K562 (cell line): Measurements from ENCODE around the gene SCRN2. TPM values are rescaled to one million over a fixed set of nuclear protein-coding genes. Genes with fewer than 3 reads are reported as not detected.

ENCODE experiments used
- ATAC-seq: fragments of 200-7000 bp; cut with Tn5 transposase; 3 replicates; pipeline ENCODE4 v1.9.1; 2020; ENCODE audit warnings: moderate library complexity
- BruUV-seq: library from RNA; stranded (reverse); fragments of 400-500 nt; replicated peaks from 2 replicates; lab custom pipeline; 2021; lab: Mats Ljungman, UMichigan
- CTCF ChIA-PET: fragments of 300-600 bp; formaldehyde crosslinking; extraction: SDS; loops from one replicate; lab custom pipeline; 2021; ENCODE audit warnings: low intra/inter-chr PET ratio; lab: Yijun Ruan, JAX
- POLR2A ChIA-PET: fragments of 300-600, 350-650 bp; sonication (Branson Sonifier 250); formaldehyde crosslinking; extraction: SDS; loops from one replicate; lab custom pipeline; 2021; ENCODE audit warnings: antibody characterized with exemption, inconsistent platforms; lab: Yijun Ruan, JAX
- DNase-seq, 4 experiments: peaks; one replicate each; pipeline versions ENCODE4 v3.0.0 to v3.0.0-alpha.2; 2011 to 2018; ENCODE audit warnings: low spot score in 3 of 4, mixed read lengths in 3 of 4; ENCODE audit errors: extremely low read depth in 1 of 4
- FAIRE-seq: peaks from 2 replicates; lab custom pipeline; 2011; peaks lifted over from hg19 to GRCh38; lab: Jason Lieb, UNC
- H2AFZ ChIP-seq: 2 replicates; pipeline ENCODE4 v1.6.0; 2011; ENCODE audit warnings: low read depth, low read length, control low read depth, inconsistent platforms
- H3K27ac ChIP-seq: fragments of 200-600 bp; 3 replicates; pipeline ENCODE4 v1.8.0; 2011; ENCODE audit warnings: low read depth, mild to moderate bottlenecking, control low read depth, inconsistent platforms, low read length, moderate library complexity, mixed read lengths; ENCODE audit errors: extremely low read depth
- H3K27me3 ChIP-seq, 2 experiments: fragments of 300-600 bp in 1 of 2; 2 replicates in 1 of 2; 3 replicates in 1 of 2; pipeline versions ENCODE4 v1.6.0 to v1.8.0; 2011; ENCODE audit warnings: inconsistent platforms in 2 of 2, low read length in 2 of 2, mild to moderate bottlenecking in 1 of 2, mixed read lengths in 1 of 2, moderate library complexity in 1 of 2; ENCODE audit not compliant: control insufficient read depth in 2 of 2, insufficient read depth in 2 of 2
- H3K36me3 ChIP-seq: fragments of 300-600 bp; 3 replicates; pipeline ENCODE4 v1.8.0; 2011; ENCODE audit warnings: mild to moderate bottlenecking, low read length, inconsistent platforms; ENCODE audit not compliant: control insufficient read depth, insufficient read depth
- H3K4me1 ChIP-seq, 2 experiments: fragments of 200-600 bp in 1 of 2; replicated peaks in 1 of 2; 2 replicates in 1 of 2; 3 replicates in 1 of 2; pipeline versions ENCODE4 v1.5.1 to v1.8.0; 2011; ENCODE audit warnings: inconsistent platforms in 2 of 2, low read length in 2 of 2, mild to moderate bottlenecking in 1 of 2, mixed read lengths in 1 of 2, moderate library complexity in 1 of 2; ENCODE audit not compliant: control insufficient read depth in 2 of 2, insufficient read depth in 2 of 2
- H3K4me2 ChIP-seq: 2 replicates; pipeline ENCODE4 v1.6.1; 2011; ENCODE audit warnings: low read length, control low read depth, inconsistent platforms, mixed read lengths; ENCODE audit not compliant: insufficient read depth
- H3K4me3 ChIP-seq: fragments of 200-600 bp; sonication (generic), shearing (Covaris generic); 2 replicates; pipeline ENCODE4 v1.5.1; 2016; ENCODE audit warnings: control low read depth, inconsistent platforms
- H3K79me2 ChIP-seq: fragments of 200-600 bp; 3 replicates; pipeline ENCODE4 v1.8.0; 2011; ENCODE audit warnings: low read length, inconsistent platforms; ENCODE audit not compliant: control insufficient read depth, insufficient read depth
- H3K9ac ChIP-seq, 2 experiments: 2 replicates each; pipeline versions ENCODE4 v1.6.0 to v1.6.1; 2011; ENCODE audit warnings: low read depth in 2 of 2, low read length in 2 of 2, control low read depth in 1 of 2, inconsistent platforms in 1 of 2, mild to moderate bottlenecking in 1 of 2, mixed read lengths in 1 of 2; ENCODE audit not compliant: insufficient read depth in 1 of 2
- H3K9me1 ChIP-seq: one replicate; pipeline ENCODE4 v1.6.0; 2011; ENCODE audit warnings: inconsistent platforms, mild to moderate bottlenecking, low read length, moderate library complexity; ENCODE audit not compliant: control insufficient read depth, insufficient read depth
- H3K9me3 ChIP-seq: replicated peaks from 2 replicates; pipeline ENCODE4 v1.5.1; 2011; ENCODE audit warnings: low read depth, low read length, inconsistent platforms; ENCODE audit not compliant: control insufficient read depth, insufficient read depth
- H4K20me1 ChIP-seq: replicated peaks from 2 replicates; pipeline ENCODE4 v1.6.1; 2011; ENCODE audit warnings: low read length, inconsistent platforms, mixed read lengths; ENCODE audit not compliant: control insufficient read depth, insufficient read depth
- EP300 ChIP-seq: IDR thresholded peaks from 2 replicates; pipeline ENCODE4 v1.6.1; 2012; ENCODE audit warnings: low read length, improper control_type of control experiment
- NFIC ChIP-seq: fragments of 450-650 bp; IDR thresholded peaks from 2 replicates; pipeline ENCODE4 v1.6.1; 2017; ENCODE audit warnings: mild to moderate bottlenecking, inconsistent platforms
- OTX1 ChIP-seq: fragments of 450-650 bp; formaldehyde crosslinking; IDR thresholded peaks from 2 replicates; pipeline ENCODE4 v1.4.0; 2022; ENCODE audit warnings: mild to moderate bottlenecking
- ZNF282 ChIP-seq: sonication (generic); formaldehyde crosslinking; IDR thresholded peaks from 2 replicates; pipeline ENCODE4 v1.8.1; 2023; ENCODE audit warnings: missing genetic modification reagents
- WGBS: fragments of 100-300 bp; shearing (Covaris generic); methylation state at CpG from one replicate; pipeline ENCODE4 v1.1.6; 2016; ENCODE audit warnings: low coverage, mixed read lengths; ENCODE audit not compliant: insufficient coverage; ENCODE audit errors: missing lambda C conversion rate; 5-methylcytosine and 5-hydroxymethylcytosine counted together
- in situ Hi-C: fragments of 300-500 bp; cut with MboI; formaldehyde crosslinking; loops from 4 replicates; pipeline ENCODE4 v1.15.0; 2018; ENCODE audit warnings: inconsistent platforms, mixed read lengths
- intact Hi-C: fragments of 100-400 bp; cut with micrococcal nuclease; formaldehyde crosslinking; loops from 2 replicates; pipeline ENCODE4 v1.14.2; 2022
- polyA plus RNA-seq, 8 experiments: library from polyadenylated mRNA; depleted of rRNA in 4 of 8; stranded (reverse) in 5 of 8; unstranded in 3 of 8; fragments of >200 nt; fragmentation: Nextera tagmentation in 2 of 8; fragmentation: Illumina TruSeq in 1 of 8; extraction: Ambion mirVana in 2 of 8; extraction: Trizol in 1 of 8; gene quantifications; 2 replicates each; pipeline versions ENCODE4 v1.2.1 to v1.2.3, GENCODE V29; 2011 to 2014; ENCODE audit warnings: inconsistent platforms in 1 of 8, missing spikeins in 1 of 8
- total RNA-seq, 7 experiments: library from RNA; depleted of rRNA in 6 of 7; stranded (reverse); fragments of >200 nt in 6 of 7; fragmentation: Illumina TruSeq in 2 of 7; extraction: Trizol in 2 of 7; gene quantifications; 2 replicates each; pipeline versions ENCODE4 v1.2.1 to v1.2.3, GENCODE V29; 2011 to 2021; ENCODE audit warnings: low replicate concordance in 1 of 7
- TF ChIP-seq, protein P1 (sequence below): fragments of 200-600 bp; sonication (generic); IDR thresholded peaks from one replicate; pipeline ENCODE4 v1.6.1; 2012; ENCODE audit warnings: mild to moderate bottlenecking, low read depth, low read length, inconsistent platforms
- TF ChIP-seq, protein P2 (sequence below): sonication (generic); formaldehyde crosslinking; IDR thresholded peaks from 2 replicates; pipeline ENCODE4 v1.8.0; 2023; ENCODE audit warnings: missing genetic modification reagents, mild to moderate bottlenecking, borderline replicate concordance

Gene SCRN2
- total and polyA plus RNA-seq, 9 of the 15 experiments (the other 6 are each of a cell fraction or from before 2014, with no cell fraction given), result 0.25 to 32.9 (median 13.6) TPM

DNA sequence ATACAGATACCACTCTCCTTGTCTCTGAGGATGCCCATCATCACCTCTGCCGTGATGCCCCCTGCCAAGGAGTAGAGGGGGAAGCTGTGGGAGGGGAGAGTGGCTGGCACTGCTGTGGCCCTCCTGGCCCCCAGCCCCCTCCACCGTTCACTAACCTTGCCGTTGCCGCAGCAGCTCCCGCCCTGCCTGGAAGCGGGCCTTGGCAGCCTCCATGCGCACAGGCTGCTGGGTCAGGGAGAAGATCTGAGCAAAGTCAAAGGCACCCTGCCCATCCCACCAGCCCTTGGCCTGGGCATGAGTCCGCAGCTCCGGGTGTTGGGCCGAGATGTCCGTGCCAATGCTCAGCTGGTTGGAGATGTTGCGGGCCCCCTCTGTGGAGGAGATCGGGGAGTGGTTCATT is 2.4 kb downstream of the SCRN2 start:
- BruUV-seq, result no TSS peak
- DNase-seq, result no peak
- in situ Hi-C loops, result no loop called here
- TF ChIP-seq EP300 (no peak), OTX1 (CRISPR knock-in tag) (no peak), NFIC (no peak), ZNF282 (no peak)
- TF ChIP-seq, protein P1, sequence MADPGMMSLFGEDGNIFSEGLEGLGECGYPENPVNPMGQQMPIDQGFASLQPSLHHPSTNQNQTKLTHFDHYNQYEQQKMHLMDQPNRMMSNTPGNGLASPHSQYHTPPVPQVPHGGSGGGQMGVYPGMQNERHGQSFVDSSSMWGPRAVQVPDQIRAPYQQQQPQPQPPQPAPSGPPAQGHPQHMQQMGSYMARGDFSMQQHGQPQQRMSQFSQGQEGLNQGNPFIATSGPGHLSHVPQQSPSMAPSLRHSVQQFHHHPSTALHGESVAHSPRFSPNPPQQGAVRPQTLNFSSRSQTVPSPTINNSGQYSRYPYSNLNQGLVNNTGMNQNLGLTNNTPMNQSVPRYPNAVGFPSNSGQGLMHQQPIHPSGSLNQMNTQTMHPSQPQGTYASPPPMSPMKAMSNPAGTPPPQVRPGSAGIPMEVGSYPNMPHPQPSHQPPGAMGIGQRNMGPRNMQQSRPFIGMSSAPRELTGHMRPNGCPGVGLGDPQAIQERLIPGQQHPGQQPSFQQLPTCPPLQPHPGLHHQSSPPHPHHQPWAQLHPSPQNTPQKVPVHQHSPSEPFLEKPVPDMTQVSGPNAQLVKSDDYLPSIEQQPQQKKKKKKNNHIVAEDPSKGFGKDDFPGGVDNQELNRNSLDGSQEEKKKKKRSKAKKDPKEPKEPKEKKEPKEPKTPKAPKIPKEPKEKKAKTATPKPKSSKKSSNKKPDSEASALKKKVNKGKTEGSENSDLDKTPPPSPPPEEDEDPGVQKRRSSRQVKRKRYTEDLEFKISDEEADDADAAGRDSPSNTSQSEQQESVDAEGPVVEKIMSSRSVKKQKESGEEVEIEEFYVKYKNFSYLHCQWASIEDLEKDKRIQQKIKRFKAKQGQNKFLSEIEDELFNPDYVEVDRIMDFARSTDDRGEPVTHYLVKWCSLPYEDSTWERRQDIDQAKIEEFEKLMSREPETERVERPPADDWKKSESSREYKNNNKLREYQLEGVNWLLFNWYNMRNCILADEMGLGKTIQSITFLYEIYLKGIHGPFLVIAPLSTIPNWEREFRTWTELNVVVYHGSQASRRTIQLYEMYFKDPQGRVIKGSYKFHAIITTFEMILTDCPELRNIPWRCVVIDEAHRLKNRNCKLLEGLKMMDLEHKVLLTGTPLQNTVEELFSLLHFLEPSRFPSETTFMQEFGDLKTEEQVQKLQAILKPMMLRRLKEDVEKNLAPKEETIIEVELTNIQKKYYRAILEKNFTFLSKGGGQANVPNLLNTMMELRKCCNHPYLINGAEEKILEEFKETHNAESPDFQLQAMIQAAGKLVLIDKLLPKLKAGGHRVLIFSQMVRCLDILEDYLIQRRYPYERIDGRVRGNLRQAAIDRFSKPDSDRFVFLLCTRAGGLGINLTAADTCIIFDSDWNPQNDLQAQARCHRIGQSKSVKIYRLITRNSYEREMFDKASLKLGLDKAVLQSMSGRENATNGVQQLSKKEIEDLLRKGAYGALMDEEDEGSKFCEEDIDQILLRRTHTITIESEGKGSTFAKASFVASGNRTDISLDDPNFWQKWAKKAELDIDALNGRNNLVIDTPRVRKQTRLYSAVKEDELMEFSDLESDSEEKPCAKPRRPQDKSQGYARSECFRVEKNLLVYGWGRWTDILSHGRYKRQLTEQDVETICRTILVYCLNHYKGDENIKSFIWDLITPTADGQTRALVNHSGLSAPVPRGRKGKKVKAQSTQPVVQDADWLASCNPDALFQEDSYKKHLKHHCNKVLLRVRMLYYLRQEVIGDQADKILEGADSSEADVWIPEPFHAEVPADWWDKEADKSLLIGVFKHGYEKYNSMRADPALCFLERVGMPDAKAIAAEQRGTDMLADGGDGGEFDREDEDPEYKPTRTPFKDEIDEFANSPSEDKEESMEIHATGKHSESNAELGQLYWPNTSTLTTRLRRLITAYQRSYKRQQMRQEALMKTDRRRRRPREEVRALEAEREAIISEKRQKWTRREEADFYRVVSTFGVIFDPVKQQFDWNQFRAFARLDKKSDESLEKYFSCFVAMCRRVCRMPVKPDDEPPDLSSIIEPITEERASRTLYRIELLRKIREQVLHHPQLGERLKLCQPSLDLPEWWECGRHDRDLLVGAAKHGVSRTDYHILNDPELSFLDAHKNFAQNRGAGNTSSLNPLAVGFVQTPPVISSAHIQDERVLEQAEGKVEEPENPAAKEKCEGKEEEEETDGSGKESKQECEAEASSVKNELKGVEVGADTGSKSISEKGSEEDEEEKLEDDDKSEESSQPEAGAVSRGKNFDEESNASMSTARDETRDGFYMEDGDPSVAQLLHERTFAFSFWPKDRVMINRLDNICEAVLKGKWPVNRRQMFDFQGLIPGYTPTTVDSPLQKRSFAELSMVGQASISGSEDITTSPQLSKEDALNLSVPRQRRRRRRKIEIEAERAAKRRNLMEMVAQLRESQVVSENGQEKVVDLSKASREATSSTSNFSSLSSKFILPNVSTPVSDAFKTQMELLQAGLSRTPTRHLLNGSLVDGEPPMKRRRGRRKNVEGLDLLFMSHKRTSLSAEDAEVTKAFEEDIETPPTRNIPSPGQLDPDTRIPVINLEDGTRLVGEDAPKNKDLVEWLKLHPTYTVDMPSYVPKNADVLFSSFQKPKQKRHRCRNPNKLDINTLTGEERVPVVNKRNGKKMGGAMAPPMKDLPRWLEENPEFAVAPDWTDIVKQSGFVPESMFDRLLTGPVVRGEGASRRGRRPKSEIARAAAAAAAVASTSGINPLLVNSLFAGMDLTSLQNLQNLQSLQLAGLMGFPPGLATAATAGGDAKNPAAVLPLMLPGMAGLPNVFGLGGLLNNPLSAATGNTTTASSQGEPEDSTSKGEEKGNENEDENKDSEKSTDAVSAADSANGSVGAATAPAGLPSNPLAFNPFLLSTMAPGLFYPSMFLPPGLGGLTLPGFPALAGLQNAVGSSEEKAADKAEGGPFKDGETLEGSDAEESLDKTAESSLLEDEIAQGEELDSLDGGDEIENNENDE, result no peak
- TF ChIP-seq, protein P2, sequence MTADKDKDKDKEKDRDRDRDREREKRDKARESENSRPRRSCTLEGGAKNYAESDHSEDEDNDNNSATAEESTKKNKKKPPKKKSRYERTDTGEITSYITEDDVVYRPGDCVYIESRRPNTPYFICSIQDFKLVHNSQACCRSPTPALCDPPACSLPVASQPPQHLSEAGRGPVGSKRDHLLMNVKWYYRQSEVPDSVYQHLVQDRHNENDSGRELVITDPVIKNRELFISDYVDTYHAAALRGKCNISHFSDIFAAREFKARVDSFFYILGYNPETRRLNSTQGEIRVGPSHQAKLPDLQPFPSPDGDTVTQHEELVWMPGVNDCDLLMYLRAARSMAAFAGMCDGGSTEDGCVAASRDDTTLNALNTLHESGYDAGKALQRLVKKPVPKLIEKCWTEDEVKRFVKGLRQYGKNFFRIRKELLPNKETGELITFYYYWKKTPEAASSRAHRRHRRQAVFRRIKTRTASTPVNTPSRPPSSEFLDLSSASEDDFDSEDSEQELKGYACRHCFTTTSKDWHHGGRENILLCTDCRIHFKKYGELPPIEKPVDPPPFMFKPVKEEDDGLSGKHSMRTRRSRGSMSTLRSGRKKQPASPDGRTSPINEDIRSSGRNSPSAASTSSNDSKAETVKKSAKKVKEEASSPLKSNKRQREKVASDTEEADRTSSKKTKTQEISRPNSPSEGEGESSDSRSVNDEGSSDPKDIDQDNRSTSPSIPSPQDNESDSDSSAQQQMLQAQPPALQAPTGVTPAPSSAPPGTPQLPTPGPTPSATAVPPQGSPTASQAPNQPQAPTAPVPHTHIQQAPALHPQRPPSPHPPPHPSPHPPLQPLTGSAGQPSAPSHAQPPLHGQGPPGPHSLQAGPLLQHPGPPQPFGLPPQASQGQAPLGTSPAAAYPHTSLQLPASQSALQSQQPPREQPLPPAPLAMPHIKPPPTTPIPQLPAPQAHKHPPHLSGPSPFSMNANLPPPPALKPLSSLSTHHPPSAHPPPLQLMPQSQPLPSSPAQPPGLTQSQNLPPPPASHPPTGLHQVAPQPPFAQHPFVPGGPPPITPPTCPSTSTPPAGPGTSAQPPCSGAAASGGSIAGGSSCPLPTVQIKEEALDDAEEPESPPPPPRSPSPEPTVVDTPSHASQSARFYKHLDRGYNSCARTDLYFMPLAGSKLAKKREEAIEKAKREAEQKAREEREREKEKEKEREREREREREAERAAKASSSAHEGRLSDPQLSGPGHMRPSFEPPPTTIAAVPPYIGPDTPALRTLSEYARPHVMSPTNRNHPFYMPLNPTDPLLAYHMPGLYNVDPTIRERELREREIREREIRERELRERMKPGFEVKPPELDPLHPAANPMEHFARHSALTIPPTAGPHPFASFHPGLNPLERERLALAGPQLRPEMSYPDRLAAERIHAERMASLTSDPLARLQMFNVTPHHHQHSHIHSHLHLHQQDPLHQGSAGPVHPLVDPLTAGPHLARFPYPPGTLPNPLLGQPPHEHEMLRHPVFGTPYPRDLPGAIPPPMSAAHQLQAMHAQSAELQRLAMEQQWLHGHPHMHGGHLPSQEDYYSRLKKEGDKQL, result no peak

More for the DNA sequence above, 2.4 kb downstream of the SCRN2 start:
- peaks cover 36 to 42% of the 10 kb centered on the region in 2 experiments for H3K4me1 ChIP-seq
- no peaks in the 10 kb centered on the region for H3K9me3 ChIP-seq
- ATAC-seq, result no peak
- POLR2A ChIA-PET, result interaction anchor here (1.1 kb wide), 1 partner anchor 16 kb away, joined by 4 read pairs; no protein-coding TSS in a partner anchor
- peaks cover 12% of the 10 kb centered on the region for H3K79me2 ChIP-seq
- H3K4me2 ChIP-seq, result no peak overlapping the region
- H3K9me1 ChIP-seq, result no peaks in the 10 kb centered on the region
- H3K36me3 ChIP-seq, result peaks cover 20% of the 10 kb centered on the region; the same call in 1 of the 3 replicates
- H4K20me1 ChIP-seq, result no peaks in the 10 kb centered on the region
- no peak overlapping the region for H3K4me3 ChIP-seq
- H3K9ac ChIP-seq, result no peak overlapping the region
- intact Hi-C loops, result no loop called here
- no peaks in the 10 kb centered on the region for H3K27me3 ChIP-seq
- H2AFZ ChIP-seq, result no peak overlapping the region
- H3K27ac ChIP-seq, result no peak overlapping the region
- FAIRE-seq, result no peak
- 86% methylated on average over 12 of the region's 13 CpGs for WGBS
- CTCF ChIA-PET, result no interaction called here
